Ectodermal cell (in vitro differentiated cells): ENCODE data around the gene FAM9A.
"Not testable (repeated sequence)": the region's sequence is repeated elsewhere in the genome, so short reads cannot be mapped to it uniquely, and the experiment has no call there.

ENCODE experiments used
- H3K27ac ChIP-seq: 2 replicates; pipeline ENCODE4 v1.7.0; 2013; ENCODE audit warnings: mild to moderate bottlenecking, low read depth, low read length; ENCODE audit not compliant: insufficient read depth, poor library complexity, severe bottlenecking
- H3K27me3 ChIP-seq: 2 replicates; pipeline ENCODE4 v1.7.0; 2013; ENCODE audit warnings: mild to moderate bottlenecking, low read length; ENCODE audit not compliant: insufficient read depth, control insufficient read depth, poor library complexity, severe bottlenecking
- H3K36me3 ChIP-seq: one replicate; pipeline ENCODE4 v1.7.0; 2013; ENCODE audit warnings: low read length; ENCODE audit not compliant: control insufficient read depth, insufficient read depth
- H3K4me1 ChIP-seq: one replicate; pipeline ENCODE4 v1.7.0; 2013; ENCODE audit warnings: low read length; ENCODE audit not compliant: control insufficient read depth, insufficient read depth
- H3K4me3 ChIP-seq: 2 replicates; pipeline ENCODE4 v1.7.0; 2013; ENCODE audit warnings: low read depth, low read length, control low read depth; ENCODE audit not compliant: insufficient read depth
- H3K9me3 ChIP-seq: 2 replicates; pipeline ENCODE4 v1.7.0; 2013; ENCODE audit warnings: mild to moderate bottlenecking, low read length, moderate library complexity; ENCODE audit not compliant: control insufficient read depth
- WGBS, 2 experiments: methylation state at CpG; one replicate each; pipeline ENCODE4 v1.1.7; 2013; ENCODE audit warnings: missing lambda C conversion rate in 2 of 2; 5-methylcytosine and 5-hydroxymethylcytosine counted together

FAM9A gene

DNA sequence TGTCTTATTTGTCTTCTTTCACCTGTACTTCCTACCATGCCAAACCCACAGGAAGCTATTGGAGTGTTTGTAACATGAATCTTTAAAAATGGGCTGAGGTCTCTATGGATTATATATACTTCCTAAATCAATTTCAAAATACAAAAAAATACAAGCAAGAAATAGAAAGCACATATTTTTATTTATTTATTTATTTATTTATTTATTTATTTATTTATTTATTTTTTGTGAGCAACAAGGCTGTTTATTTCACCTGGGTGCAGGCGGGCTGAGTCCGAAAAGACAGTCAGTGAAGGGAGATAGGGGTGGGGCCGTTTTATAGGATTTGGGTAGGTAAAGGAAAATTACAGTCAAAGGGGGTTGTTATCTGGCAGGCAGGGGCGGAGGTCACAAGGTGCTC, 19.3 kb downstream of the FAM9A start:
- not testable (repeated sequence) for H3K4me1 ChIP-seq, H3K27ac ChIP-seq, H3K36me3 ChIP-seq, H3K9me3 ChIP-seq, H3K4me3 ChIP-seq, H3K27me3 ChIP-seq
- 58 to 62% methylated on average over 4 of the region's 4 CpGs for WGBS, 2 experiments

DNA sequence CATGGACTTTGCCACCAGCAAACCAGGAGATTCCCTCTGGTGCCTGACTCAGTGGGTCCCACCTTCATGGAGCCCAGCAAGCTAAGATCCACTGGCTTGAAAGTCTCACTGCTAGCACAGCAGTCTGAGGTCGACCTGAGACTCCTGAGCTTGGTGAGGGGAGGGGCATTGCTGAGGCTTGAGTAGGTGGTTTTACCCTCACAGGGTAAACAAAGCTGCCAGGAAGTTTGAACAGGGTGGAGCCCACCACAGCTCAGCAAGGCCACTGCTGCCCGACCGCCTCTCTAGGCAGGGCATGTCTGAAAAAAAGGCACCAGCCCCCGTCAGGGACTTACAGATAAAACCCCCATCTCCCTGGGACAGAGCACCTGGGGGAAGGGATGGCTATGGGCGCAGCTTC, 28.1 kb downstream of the FAM9A start:
- no peaks in the 10 kb centered on the region for H3K27me3 ChIP-seq
- H3K27ac ChIP-seq = no peak overlapping the region
- H3K4me3 ChIP-seq = no peak overlapping the region
- H3K4me1 ChIP-seq = no peaks in the 10 kb centered on the region
- 88 to 90% methylated on average over 5 of the region's 5 CpGs for WGBS, 2 experiments
- H3K36me3 ChIP-seq = no peaks in the 10 kb centered on the region
- no peaks in the 10 kb centered on the region for H3K9me3 ChIP-seq

DNA sequence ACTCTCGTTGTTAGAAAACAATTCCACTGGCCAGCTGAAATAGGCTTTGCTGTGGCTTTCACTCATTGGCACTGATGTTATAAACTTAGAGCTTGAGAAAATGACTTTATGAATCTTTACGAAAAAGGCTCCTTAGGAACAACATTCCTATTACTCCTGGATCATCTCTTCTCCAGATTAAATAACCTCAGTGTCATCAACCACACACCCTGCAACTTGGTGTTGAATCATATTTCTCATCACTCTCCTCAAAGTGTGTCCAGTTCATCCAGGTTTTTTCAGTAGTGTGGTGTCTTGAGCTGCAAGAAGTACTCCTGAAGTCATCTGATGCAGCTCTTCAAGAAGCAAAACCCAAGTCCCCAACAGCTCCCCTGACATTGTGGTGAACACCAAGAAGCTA, 41.2 kb downstream of the FAM9A start:
- Histone ChIP-seq H3K9me3 (no peaks in the 10 kb centered on the region), H3K27ac (no peak overlapping the region), H3K27me3 (no peaks in the 10 kb centered on the region), H3K36me3 (no peaks in the 10 kb centered on the region), H3K4me1 (no peaks in the 10 kb centered on the region), H3K4me3 (no peak overlapping the region)
- 81 to 100% methylated on average over 2 of the region's 2 CpGs for WGBS, 2 experiments

DNA sequence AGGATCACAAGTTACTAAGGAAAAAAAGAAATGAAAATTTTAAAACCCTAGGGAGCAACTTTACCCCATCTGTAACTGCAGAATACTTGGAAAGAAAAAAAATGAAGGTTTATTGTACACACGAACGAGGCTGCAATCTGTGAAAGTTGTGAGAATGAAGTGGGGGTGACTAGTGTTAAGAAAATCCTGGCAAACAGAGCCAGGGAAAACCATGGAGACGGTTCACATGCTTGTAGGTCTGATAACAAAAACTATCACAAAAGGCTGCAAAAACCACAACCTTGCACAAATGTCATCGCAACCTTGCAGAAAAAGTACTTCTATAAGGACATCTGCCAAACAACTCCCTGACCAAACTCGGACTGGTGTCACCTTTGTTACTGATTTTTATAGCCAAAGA, 42.5 kb downstream of the FAM9A start:
- H3K27ac ChIP-seq, H3K4me1 ChIP-seq, H3K36me3 ChIP-seq, H3K27me3 ChIP-seq, H3K9me3 ChIP-seq, H3K4me3 ChIP-seq: not testable (repeated sequence)
- WGBS, 2 experiments = 93% methylated on average over 2 of the region's 5 CpGs; no CpG with 5 or more reads in 1 of the 2 experiments

DNA sequence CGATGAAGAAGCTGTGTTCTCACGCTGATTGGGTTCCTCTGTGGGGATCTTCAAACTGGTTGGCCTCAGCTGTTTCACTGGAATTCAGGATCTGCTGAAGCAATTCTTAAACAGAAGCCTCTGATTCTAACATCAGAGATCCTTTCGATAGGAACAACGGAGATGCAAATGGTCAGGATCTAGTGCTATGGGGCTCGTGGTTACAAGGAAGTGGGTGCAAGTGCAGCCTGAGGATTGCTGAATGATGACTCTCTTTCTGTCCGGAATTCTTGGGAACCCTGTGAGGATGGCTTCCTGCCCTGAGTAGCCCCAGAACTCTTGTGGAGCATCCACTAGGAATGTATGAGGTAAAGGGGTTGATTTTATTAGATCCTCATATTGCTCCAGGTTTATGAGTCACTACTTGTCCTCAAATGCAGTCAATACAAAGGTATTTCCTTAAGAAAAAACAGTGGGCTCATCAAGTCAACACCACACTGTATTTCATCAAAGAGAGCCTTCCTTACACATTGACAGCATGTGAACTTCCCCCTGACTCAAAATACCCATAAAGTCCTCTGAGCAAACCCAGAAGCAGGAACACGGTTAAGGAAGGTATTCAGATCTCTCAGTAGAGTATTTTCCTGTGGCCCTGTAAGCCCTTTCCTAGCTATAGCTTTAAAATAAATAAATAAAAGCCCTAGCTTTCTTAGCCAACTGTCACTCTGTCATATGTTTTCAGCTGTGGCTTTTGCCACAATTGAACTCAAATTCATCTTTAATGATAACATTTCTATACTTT, 43.4 kb downstream of the FAM9A start:
- not testable (repeated sequence) for H3K9me3 ChIP-seq, H3K4me1 ChIP-seq, H3K27ac ChIP-seq, H3K4me3 ChIP-seq, H3K27me3 ChIP-seq, H3K36me3 ChIP-seq
- 93 to 95% methylated on average over 3 of the region's 7 CpGs for WGBS, 2 experiments

DNA sequence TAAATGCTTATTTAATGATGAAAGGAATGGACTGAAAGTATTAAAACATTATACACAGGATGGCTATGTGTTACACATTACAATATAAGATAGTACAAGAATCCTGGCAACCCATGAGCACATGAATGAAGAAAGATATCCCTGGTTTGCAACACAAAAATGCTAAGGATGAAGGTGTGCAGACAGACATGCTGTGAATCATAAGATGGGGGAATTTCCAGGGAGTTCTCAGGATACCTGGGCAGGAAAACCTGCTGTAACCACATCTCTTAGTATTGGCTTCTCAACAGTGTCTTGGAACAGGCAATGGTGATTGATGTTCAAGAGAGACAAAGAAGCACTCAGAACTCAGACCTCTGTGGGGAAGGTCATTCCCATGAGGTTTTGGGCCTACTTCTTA, 45.4 kb downstream of the FAM9A start:
- Histone ChIP-seq H3K27me3 (no peaks in the 10 kb centered on the region), H3K36me3 (no peaks in the 10 kb centered on the region), H3K9me3 (no peaks in the 10 kb centered on the region), H3K4me1 (no peaks in the 10 kb centered on the region), H3K4me3 (no peak overlapping the region), H3K27ac (no peak overlapping the region)

DNA sequence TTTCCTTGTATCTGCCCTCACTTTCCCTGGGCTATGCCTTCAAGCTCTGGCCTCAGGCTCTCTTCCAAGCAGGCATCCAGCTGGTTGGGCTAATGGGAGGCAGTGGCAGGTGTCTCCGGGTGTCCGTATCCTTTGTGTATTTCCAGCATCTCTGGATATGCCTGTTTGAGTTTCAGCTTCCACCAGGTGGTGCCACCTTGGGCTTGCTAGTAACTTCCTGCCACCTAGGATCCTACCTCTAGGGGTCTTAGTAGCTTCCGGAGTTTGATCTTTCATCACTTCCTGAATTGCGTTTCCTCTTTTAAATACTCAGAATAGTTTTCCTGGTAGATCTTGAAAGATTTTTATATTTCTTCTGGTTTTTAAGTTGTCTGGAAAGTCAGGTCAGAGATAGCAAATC, 46.1 kb downstream of the FAM9A start:
- no peaks in the 10 kb centered on the region for H3K36me3 ChIP-seq
- H3K27me3 ChIP-seq = no peaks in the 10 kb centered on the region
- 92 to 96% methylated on average over 2 to 4 of the region's 4 CpGs for WGBS, 2 experiments
- H3K4me1 ChIP-seq = no peaks in the 10 kb centered on the region
- H3K27ac ChIP-seq = no peak overlapping the region
- H3K9me3 ChIP-seq = no peaks in the 10 kb centered on the region
- H3K4me3 ChIP-seq = no peak overlapping the region

DNA sequence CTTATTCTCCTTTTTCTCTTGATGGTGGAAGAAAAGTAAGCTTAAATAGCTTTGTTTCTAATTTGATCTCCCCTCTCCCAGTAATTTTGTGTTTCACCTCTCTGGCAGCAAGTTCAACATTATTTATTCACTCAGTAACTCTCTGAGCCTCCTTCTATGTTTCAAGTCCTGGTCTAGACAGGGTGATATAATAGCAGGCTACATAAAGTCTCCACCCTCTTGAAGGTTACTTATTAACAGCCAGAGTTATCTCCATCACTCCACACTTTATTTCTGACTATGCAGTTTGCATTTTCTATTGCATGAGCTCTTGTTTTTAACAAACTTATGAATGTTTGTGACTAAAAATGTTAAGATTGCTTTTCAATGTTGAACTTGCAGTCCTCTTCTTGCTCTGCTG, 51.5 kb downstream of the FAM9A start:
- Histone ChIP-seq H3K36me3 (no peaks in the 10 kb centered on the region), H3K4me3 (no peak overlapping the region), H3K4me1 (no peaks in the 10 kb centered on the region), H3K27me3 (no peaks in the 10 kb centered on the region), H3K9me3 (no peaks in the 10 kb centered on the region), H3K27ac (no peak overlapping the region)

DNA sequence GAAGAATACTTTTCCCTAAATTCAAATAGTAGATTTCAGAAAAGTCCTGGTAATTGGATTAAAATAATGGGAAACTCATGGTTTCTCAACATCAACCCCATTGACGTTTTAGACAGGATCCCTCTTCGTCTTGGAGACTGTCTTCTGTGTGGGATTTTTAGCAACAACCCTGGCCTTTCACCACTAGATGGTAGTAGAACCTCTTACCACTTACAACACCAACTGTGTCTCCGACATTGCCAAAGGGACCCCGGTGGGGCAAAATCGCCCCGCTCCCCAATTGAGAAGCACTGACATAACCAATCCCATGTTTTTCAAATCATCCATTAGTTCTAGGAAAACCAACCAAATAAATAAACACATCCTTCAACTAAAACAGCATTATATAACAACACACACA, 52.3 kb downstream of the FAM9A start:
- H3K27me3 ChIP-seq = no peaks in the 10 kb centered on the region
- H3K4me1 ChIP-seq = no peaks in the 10 kb centered on the region
- H3K36me3 ChIP-seq = no peaks in the 10 kb centered on the region
- no peak overlapping the region for H3K4me3 ChIP-seq
- no peak overlapping the region for H3K27ac ChIP-seq
- no peaks in the 10 kb centered on the region for H3K9me3 ChIP-seq
- 27 to 28% methylated on average over 4 to 6 of the region's 6 CpGs for WGBS, 2 experiments

DNA sequence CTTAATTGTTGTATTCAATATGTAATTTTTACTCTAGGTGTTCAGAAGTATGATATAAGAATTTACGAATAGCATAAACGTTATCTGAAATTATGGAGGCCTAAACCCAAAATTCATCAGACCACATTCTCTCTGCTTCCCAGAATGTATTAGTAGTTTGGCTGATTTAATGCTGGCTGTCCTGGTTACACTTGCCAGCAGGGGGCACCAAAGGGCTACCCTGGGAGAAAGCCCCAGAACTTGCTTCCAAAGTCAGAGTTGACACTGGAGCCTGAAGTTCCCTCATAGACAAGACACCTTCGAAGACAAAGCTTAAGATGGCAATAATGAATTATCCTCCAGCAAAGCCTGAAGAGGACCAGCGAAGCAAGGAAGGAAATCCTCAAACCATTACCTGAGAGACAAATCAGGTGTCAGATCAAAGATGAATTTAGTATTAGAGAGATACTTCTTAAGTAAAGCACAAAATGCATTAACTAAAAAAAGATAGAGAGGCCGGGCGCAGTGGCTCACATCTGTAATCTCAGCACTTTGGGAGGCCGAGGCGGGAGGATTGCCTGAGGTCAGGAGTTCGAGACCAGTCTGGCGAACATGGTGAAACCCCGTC, 58.0 kb downstream of the FAM9A start:
- no peaks in the 10 kb centered on the region for H3K4me1 ChIP-seq

More for the DNA sequence above, 58.0 kb downstream of the FAM9A start:
- WGBS, 2 experiments = 86 to 87% methylated on average over 3 to 6 of the region's 11 CpGs
- Histone ChIP-seq H3K27ac (no peak overlapping the region), H3K36me3 (no peaks in the 10 kb centered on the region), H3K9me3 (no peaks in the 10 kb centered on the region), H3K27me3 (no peaks in the 10 kb centered on the region), H3K4me3 (no peak overlapping the region)
